Karpas-422 (cell line): Measurements from ENCODE around the gene TRANK1. TPM values are rescaled to one million over a fixed set of nuclear protein-coding genes. Genes with fewer than 3 reads are reported as not detected.

ENCODE experiments used
- DNase-seq: peaks from one replicate; pipeline ENCODE4 v3.0.0-alpha.2; 2015
- H2AFZ ChIP-seq: fragments of 200-600 bp; sonication (generic); 2 replicates; pipeline ENCODE4 v1.6.1; 2014; ENCODE audit warnings: antibody characterized with exemption, low read length, mixed read lengths
- H3K27ac ChIP-seq: fragments of 200-600 bp; sonication (generic); 2 replicates; pipeline ENCODE4 v1.5.1; 2014; ENCODE audit warnings: mild to moderate bottlenecking, low read length, moderate library complexity
- H3K27me3 ChIP-seq: fragments of 200-600 bp; sonication (generic); 2 replicates; pipeline ENCODE4 v1.6.1; 2014; ENCODE audit warnings: low read length, mixed read lengths
- H3K36me3 ChIP-seq: fragments of 200-600 bp; sonication (generic); 2 replicates; pipeline ENCODE4 v1.6.1; 2014; ENCODE audit warnings: low read length, mixed read lengths; ENCODE audit not compliant: insufficient read depth
- H3K4me1 ChIP-seq: fragments of 200-600 bp; sonication (generic); 2 replicates; pipeline ENCODE4 v1.6.1; 2014; ENCODE audit warnings: mild to moderate bottlenecking, low read length, mixed read lengths
- H3K4me2 ChIP-seq: fragments of 200-600 bp; sonication (generic); 2 replicates; pipeline ENCODE4 v1.6.1; 2014; ENCODE audit warnings: low read length, low read depth, mild to moderate bottlenecking; ENCODE audit not compliant: poor library complexity, severe bottlenecking
- H3K4me3 ChIP-seq: fragments of 200-600 bp; sonication (generic); 2 replicates; pipeline ENCODE4 v1.5.1; 2014; ENCODE audit warnings: mild to moderate bottlenecking, antibody characterized with exemption, low read length, mixed read lengths
- H3K79me2 ChIP-seq: fragments of 200-600 bp; sonication (generic); 2 replicates; pipeline ENCODE4 v1.6.1; 2014; ENCODE audit warnings: mild to moderate bottlenecking, low read length, mixed read lengths
- H3K9ac ChIP-seq: fragments of 200-600 bp; sonication (generic); 2 replicates; pipeline ENCODE4 v1.6.0; 2014; ENCODE audit warnings: low read length
- H3K9me2 ChIP-seq: fragments of 200-600 bp; sonication (generic), shearing (Covaris generic); replicated peaks from 2 replicates; pipeline ENCODE4 v1.6.0; 2014; ENCODE audit warnings: mild to moderate bottlenecking, low read length, moderate library complexity; ENCODE audit not compliant: insufficient read depth
- H3K9me3 ChIP-seq: fragments of 300-700, 200-600 bp; sonication (generic); 2 replicates; pipeline ENCODE4 v1.6.1; 2014; ENCODE audit warnings: low read length, mixed read lengths
- H4K20me1 ChIP-seq: fragments of 200-600 bp; sonication (generic); 2 replicates; pipeline ENCODE4 v1.6.1; 2014; ENCODE audit warnings: mild to moderate bottlenecking, antibody characterized with exemption, low read length, low read depth; ENCODE audit not compliant: insufficient read depth
- total RNA-seq: library from RNA; depleted of rRNA; stranded (reverse); fragments of >200 nt; shearing (Covaris generic); gene quantifications from 2 replicates; pipeline ENCODE4 v1.2.3, GENCODE V29; 2014; ENCODE audit warnings: low replicate concordance

Gene TRANK1
- total RNA-seq, 1 experiment from 2014 or later: 123 TPM

- Histone ChIP-seq H3K9me2 (no peaks in the 10 kb centered on the region), H3K27ac (no peak overlapping the region), H3K9ac (no peak overlapping the region), H3K4me2 (no peak overlapping the region), H2AFZ (no peak overlapping the region), H3K27me3 (no peaks in the 10 kb centered on the region), H3K4me3 (no peak overlapping the region), H4K20me1 (peaks cover 8% of the 10 kb centered on the region; the same call in 1 of the 2 replicates), H3K36me3 (peaks cover 36% of the 10 kb centered on the region), H3K4me1 (no peaks in the 10 kb centered on the region), H3K79me2 (no peaks in the 10 kb centered on the region), H3K9me3 (no peaks in the 10 kb centered on the region)
- DNase-seq: no peak
These were observed 112.4 kb downstream of the TRANK1 start for GRCh38 chr3:36832406-36832805.

- Histone ChIP-seq H3K4me3 (no peak overlapping the region), H3K4me2 (no peak overlapping the region), H3K9ac (no peak overlapping the region), H4K20me1 (peaks cover 8% of the 10 kb centered on the region; the same call in 1 of the 2 replicates), H3K4me1 (no peaks in the 10 kb centered on the region), H3K9me3 (no peaks in the 10 kb centered on the region), H3K27ac (no peak overlapping the region), H3K36me3 (peaks cover 31% of the 10 kb centered on the region; the same call in 1 of the 2 replicates), H3K9me2 (no peaks in the 10 kb centered on the region), H2AFZ (no peak overlapping the region), H3K27me3 (no peaks in the 10 kb centered on the region), H3K79me2 (no peaks in the 10 kb centered on the region)
- no peak for DNase-seq
These were observed 117.7 kb downstream of the TRANK1 start for GRCh38 chr3:36827133-36827532.

- peaks cover 27% of the 10 kb centered on the region; the same call in 1 of the 2 replicates for H3K36me3 ChIP-seq
These were observed 118.6 kb downstream of the TRANK1 start for GRCh38 chr3:36826240-36826639.

GRCh38 chr3:36824443-36824842 is 120.4 kb downstream of the TRANK1 start:
- no peak overlapping the region for H3K4me3 ChIP-seq
- H3K9me2 ChIP-seq: no peaks in the 10 kb centered on the region
- H3K79me2 ChIP-seq: no peaks in the 10 kb centered on the region
- no peak overlapping the region for H2AFZ ChIP-seq
- no peak overlapping the region for H3K4me2 ChIP-seq
- no peak for DNase-seq
- H3K36me3 ChIP-seq: peaks cover 27% of the 10 kb centered on the region; the same call in 1 of the 2 replicates
- H3K9me3 ChIP-seq: no peaks in the 10 kb centered on the region
- H3K27me3 ChIP-seq: no peaks in the 10 kb centered on the region
- H4K20me1 ChIP-seq: no peaks in the 10 kb centered on the region
- no peak overlapping the region for H3K9ac ChIP-seq
- no peaks in the 10 kb centered on the region for H3K4me1 ChIP-seq
- no peak overlapping the region for H3K27ac ChIP-seq

More at GRCh38 chr3:36826240-36826639, 118.6 kb downstream of the TRANK1 start:
- no peak overlapping the region for H3K4me3 ChIP-seq
- no peaks in the 10 kb centered on the region for H3K4me1 ChIP-seq
- H3K27me3 ChIP-seq: no peaks in the 10 kb centered on the region
- no peaks in the 10 kb centered on the region for H3K79me2 ChIP-seq
- DNase-seq: no peak
- no peaks in the 10 kb centered on the region for H3K9me2 ChIP-seq
- no peak overlapping the region for H2AFZ ChIP-seq
- H4K20me1 ChIP-seq: peaks cover under 1% of the 10 kb centered on the region; the same call in 1 of the 2 replicates
- no peak overlapping the region for H3K27ac ChIP-seq
- H3K4me2 ChIP-seq: no peak overlapping the region
- no peaks in the 10 kb centered on the region for H3K9me3 ChIP-seq
- H3K9ac ChIP-seq: no peak overlapping the region

- no peaks in the 10 kb centered on the region for H3K27me3 ChIP-seq
- DNase-seq: no peak
- no peak overlapping the region for H3K4me3 ChIP-seq
- no peak overlapping the region for H3K4me2 ChIP-seq
- H3K36me3 ChIP-seq: peaks cover 27% of the 10 kb centered on the region; the same call in 1 of the 2 replicates
- H3K79me2 ChIP-seq: no peaks in the 10 kb centered on the region
- H3K4me1 ChIP-seq: no peaks in the 10 kb centered on the region
- no peaks in the 10 kb centered on the region for H4K20me1 ChIP-seq
- no peak overlapping the region for H3K9ac ChIP-seq
- H3K9me2 ChIP-seq: no peaks in the 10 kb centered on the region
- no peaks in the 10 kb centered on the region for H3K9me3 ChIP-seq
- H2AFZ ChIP-seq: no peak overlapping the region
- H3K27ac ChIP-seq: no peak overlapping the region
These were observed 121.0 kb downstream of the TRANK1 start for GRCh38 chr3:36823806-36824205.

- Histone ChIP-seq H3K27ac (no peak overlapping the region), H3K9ac (no peak overlapping the region), H3K4me3 (no peak overlapping the region), H3K79me2 (no peaks in the 10 kb centered on the region), H4K20me1 (no peaks in the 10 kb centered on the region), H3K36me3 (0 out of 2 replicates have a peak, but pooled peaks cover 13% of the 10 kb centered on the region), H3K4me2 (no peak overlapping the region), H3K4me1 (no peaks in the 10 kb centered on the region), H2AFZ (no peak overlapping the region), H3K27me3 (no peaks in the 10 kb centered on the region), H3K9me2 (no peaks in the 10 kb centered on the region), H3K9me3 (no peaks in the 10 kb centered on the region)
- DNase-seq: no peak
These were observed 124.8 kb downstream of the TRANK1 start for GRCh38 chr3:36820083-36820482.

- H3K27me3 ChIP-seq: no peaks in the 10 kb centered on the region
- H3K9me2 ChIP-seq: no peaks in the 10 kb centered on the region
- no peaks in the 10 kb centered on the region for H3K79me2 ChIP-seq
- no peaks in the 10 kb centered on the region for H4K20me1 ChIP-seq
- no peak overlapping the region for H2AFZ ChIP-seq
- H3K4me3 ChIP-seq: no peak overlapping the region
- no peak overlapping the region for H3K27ac ChIP-seq
- DNase-seq: no peak
- H3K4me1 ChIP-seq: peaks cover 4% of the 10 kb centered on the region
- 0 out of 2 replicates have a peak, but pooled peaks cover 4% of the 10 kb centered on the region for H3K36me3 ChIP-seq
- H3K9ac ChIP-seq: no peak overlapping the region
- no peak overlapping the region for H3K4me2 ChIP-seq
- no peaks in the 10 kb centered on the region for H3K9me3 ChIP-seq
These were observed 126.9 kb downstream of the TRANK1 start for GRCh38 chr3:36817806-36818533.

- Histone ChIP-seq H2AFZ (no peak overlapping the region), H3K27me3 (no peaks in the 10 kb centered on the region), H3K36me3 (no peaks in the 10 kb centered on the region), H3K9me2 (no peaks in the 10 kb centered on the region), H3K4me1 (peaks cover 22% of the 10 kb centered on the region), H3K27ac (no peak overlapping the region), H3K4me2 (no peak overlapping the region), H3K4me3 (no peak overlapping the region), H3K9me3 (no peaks in the 10 kb centered on the region), H3K9ac (no peak overlapping the region), H3K79me2 (no peaks in the 10 kb centered on the region), H4K20me1 (no peaks in the 10 kb centered on the region)
- no peak for DNase-seq
These were observed 129.5 kb downstream of the TRANK1 start for GRCh38 chr3:36815375-36815774.
